Measurements from ENCODE around the gene NALCN.

Gene NALCN

DNA sequence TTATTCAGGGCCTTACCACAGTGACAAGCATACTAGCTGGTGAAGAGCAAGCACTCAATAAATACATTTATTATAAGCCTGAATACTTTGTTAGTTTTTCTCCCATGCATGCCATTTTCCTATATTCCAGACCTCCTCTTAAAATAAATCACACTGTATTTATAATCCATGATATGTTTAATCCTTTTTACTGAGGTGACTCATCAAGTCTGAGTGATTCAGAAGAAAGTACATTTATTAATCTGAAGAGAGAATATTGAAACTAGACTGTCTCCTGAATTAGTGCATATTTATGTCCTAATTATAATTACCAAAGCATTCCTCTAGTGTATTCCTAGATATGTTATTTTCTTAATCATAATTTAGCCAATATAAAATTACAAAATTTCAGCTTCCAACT lies 323.3 kb downstream of the NALCN start:
- Histone ChIP-seq H3K9ac (ENCODE audit: low read length) (no peak overlapping the region), H3K27me3 (ENCODE audit: control insufficient read depth in 1 of 2, insufficient read depth in 1 of 2, low read length in 2 of 2) (no peaks in the 10 kb centered on the region), H3K9me3 (ENCODE audit: control insufficient read depth, low read length) (no peaks in the 10 kb centered on the region), H2AFZ (ENCODE audit: low read depth, low read length) (no peak overlapping the region), H3K79me1 (replicated peaks; ENCODE audit: low read length, poor library complexity, severe bottlenecking) (no peaks in the 10 kb centered on the region), H2BK12ac (ENCODE audit: low read length in 2 of 2) (no peak overlapping the region), H4K91ac (ENCODE audit: low read length) (no peak overlapping the region), H3K23ac (ENCODE audit: low read length in 2 of 2) (no peak overlapping the region), H3K18ac (ENCODE audit: low read depth in 1 of 2, low read length in 2 of 2) (no peak overlapping the region), H4K8ac (ENCODE audit: low read length) (no peak overlapping the region), H3K4me2 (ENCODE audit: low read length, poor library complexity, severe bottlenecking) (no peak overlapping the region), H2AK5ac (ENCODE audit: low read length, severe bottlenecking) (no peak overlapping the region), H3K36me3 (ENCODE audit: control insufficient read depth in 1 of 2, insufficient read depth in 2 of 2, low read depth in 1 of 2, low read length in 2 of 2) (no peaks in the 10 kb centered on the region), H3K4me1 (ENCODE audit: control insufficient read depth, insufficient read depth, low read depth, low read length) (no peaks in the 10 kb centered on the region), H2BK15ac (ENCODE audit: low read depth, poor library complexity, severe bottlenecking) (no peak overlapping the region), H3K4me3 (ENCODE audit: insufficient read depth in 1 of 2, low read depth in 1 of 2, low read length in 2 of 2) (no peak overlapping the region), H3K27ac (ENCODE audit: low read length, poor library complexity, severe bottlenecking) (no peak overlapping the region), H2BK5ac (ENCODE audit: low read depth, low read length, poor library complexity, severe bottlenecking) (no peak overlapping the region), H3K4ac (ENCODE audit: low read depth in 1 of 2, low read length in 2 of 2) (no peak overlapping the region), H3K14ac (ENCODE audit: low read length in 2 of 2) (no peak overlapping the region), H2BK120ac (ENCODE audit: low read depth, low read length) (no peak overlapping the region)
- DNase-seq: peak; percentile 33

GRCh38 chr13:101090287-101090686 lies 326.0 kb downstream of the NALCN start:
- Histone ChIP-seq H3K4ac (ENCODE audit: low read depth in 1 of 2, low read length in 2 of 2) (no peak overlapping the region), H2BK12ac (ENCODE audit: low read length in 2 of 2) (no peak overlapping the region), H3K4me1 (ENCODE audit: control insufficient read depth, insufficient read depth, low read depth, low read length) (no peaks in the 10 kb centered on the region), H3K27me3 (ENCODE audit: control insufficient read depth in 1 of 2, insufficient read depth in 1 of 2, low read length in 2 of 2) (no peaks in the 10 kb centered on the region), H3K4me2 (ENCODE audit: low read length, poor library complexity, severe bottlenecking) (no peak overlapping the region), H2AFZ (ENCODE audit: low read depth, low read length) (no peak overlapping the region), H2BK5ac (ENCODE audit: low read depth, low read length, poor library complexity, severe bottlenecking) (no peak overlapping the region), H3K27ac (ENCODE audit: low read length, poor library complexity, severe bottlenecking) (no peak overlapping the region), H2AK5ac (ENCODE audit: low read length, severe bottlenecking) (no peak overlapping the region), H3K79me1 (replicated peaks; ENCODE audit: low read length, poor library complexity, severe bottlenecking) (no peaks in the 10 kb centered on the region), H3K18ac (ENCODE audit: low read depth in 1 of 2, low read length in 2 of 2) (no peak overlapping the region), H4K91ac (ENCODE audit: low read length) (no peak overlapping the region), H3K23ac (ENCODE audit: low read length in 2 of 2) (no peak overlapping the region), H3K4me3 (ENCODE audit: insufficient read depth in 1 of 2, low read depth in 1 of 2, low read length in 2 of 2) (no peak overlapping the region), H3K36me3 (ENCODE audit: control insufficient read depth in 1 of 2, insufficient read depth in 2 of 2, low read depth in 1 of 2, low read length in 2 of 2) (no peaks in the 10 kb centered on the region), H2BK120ac (ENCODE audit: low read depth, low read length) (no peak overlapping the region), H3K14ac (ENCODE audit: low read length in 2 of 2) (no peak overlapping the region), H3K9ac (ENCODE audit: low read length) (no peak overlapping the region), H2BK15ac (ENCODE audit: low read depth, poor library complexity, severe bottlenecking) (no peak overlapping the region), H3K9me3 (ENCODE audit: control insufficient read depth, low read length) (no peaks in the 10 kb centered on the region), H4K8ac (ENCODE audit: low read length) (no peak overlapping the region)
- 98% methylated on average over 3 of the region's 4 CpGs for WGBS
- no peak for DNase-seq

DNA sequence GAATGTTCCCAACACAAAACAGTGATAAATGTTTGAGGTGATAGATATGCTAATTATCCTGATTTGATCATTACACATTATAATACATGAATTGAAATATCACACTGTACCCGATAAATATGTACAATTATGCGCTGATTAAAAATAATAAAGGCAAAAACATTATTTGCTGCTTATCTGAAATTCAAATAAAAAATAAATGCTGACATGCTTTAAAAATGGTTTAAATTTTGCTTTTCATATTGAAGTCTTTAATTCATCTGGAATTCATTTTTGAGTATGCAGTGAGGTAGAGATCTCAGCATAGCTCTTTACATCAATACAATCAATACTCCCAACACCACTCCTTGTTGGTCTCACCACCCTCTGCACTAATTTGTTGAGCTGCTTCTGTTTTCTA lies 330.8 kb downstream of the NALCN start:
- H3K36me3 ChIP-seq (ENCODE audit: control insufficient read depth in 1 of 2, insufficient read depth in 2 of 2, low read depth in 1 of 2, low read length in 2 of 2): no peaks in the 10 kb centered on the region
- no peak overlapping the region for H3K4ac ChIP-seq (ENCODE audit: low read depth in 1 of 2, low read length in 2 of 2)
- H4K91ac ChIP-seq (ENCODE audit: low read length): no peak overlapping the region
- H3K18ac ChIP-seq (ENCODE audit: low read depth in 1 of 2, low read length in 2 of 2): no peak overlapping the region
- H3K9me3 ChIP-seq (ENCODE audit: control insufficient read depth, low read length): no peaks in the 10 kb centered on the region
- H3K79me1 ChIP-seq (replicated peaks; ENCODE audit: low read length, poor library complexity, severe bottlenecking): no peaks in the 10 kb centered on the region
- H2BK12ac ChIP-seq (ENCODE audit: low read length in 2 of 2): no peak overlapping the region
- no peak overlapping the region for H3K27ac ChIP-seq (ENCODE audit: low read length, poor library complexity, severe bottlenecking)
- no peaks in the 10 kb centered on the region for H3K27me3 ChIP-seq (ENCODE audit: control insufficient read depth in 1 of 2, insufficient read depth in 1 of 2, low read length in 2 of 2)
- H3K23ac ChIP-seq (ENCODE audit: low read length in 2 of 2): no peak overlapping the region
- no peak overlapping the region for H4K8ac ChIP-seq (ENCODE audit: low read length)
- no CpG with 5 or more reads among the region's 2 CpGs for WGBS
- no peak overlapping the region for H2AK5ac ChIP-seq (ENCODE audit: low read length, severe bottlenecking)
- no peak overlapping the region for H2BK15ac ChIP-seq (ENCODE audit: low read depth, poor library complexity, severe bottlenecking)
- no peak overlapping the region for H3K9ac ChIP-seq (ENCODE audit: low read length)
- no peak for DNase-seq
- no peaks in the 10 kb centered on the region for H3K4me1 ChIP-seq (ENCODE audit: control insufficient read depth, insufficient read depth, low read depth, low read length)
- H3K4me3 ChIP-seq (ENCODE audit: insufficient read depth in 1 of 2, low read depth in 1 of 2, low read length in 2 of 2): no peak overlapping the region
- H2BK120ac ChIP-seq (ENCODE audit: low read depth, low read length): no peak overlapping the region
- H3K4me2 ChIP-seq (ENCODE audit: low read length, poor library complexity, severe bottlenecking): no peak overlapping the region
- no peak overlapping the region for H3K14ac ChIP-seq (ENCODE audit: low read length in 2 of 2)
- no peak overlapping the region for H2AFZ ChIP-seq (ENCODE audit: low read depth, low read length)
- no peak overlapping the region for H2BK5ac ChIP-seq (ENCODE audit: low read depth, low read length, poor library complexity, severe bottlenecking)

DNA sequence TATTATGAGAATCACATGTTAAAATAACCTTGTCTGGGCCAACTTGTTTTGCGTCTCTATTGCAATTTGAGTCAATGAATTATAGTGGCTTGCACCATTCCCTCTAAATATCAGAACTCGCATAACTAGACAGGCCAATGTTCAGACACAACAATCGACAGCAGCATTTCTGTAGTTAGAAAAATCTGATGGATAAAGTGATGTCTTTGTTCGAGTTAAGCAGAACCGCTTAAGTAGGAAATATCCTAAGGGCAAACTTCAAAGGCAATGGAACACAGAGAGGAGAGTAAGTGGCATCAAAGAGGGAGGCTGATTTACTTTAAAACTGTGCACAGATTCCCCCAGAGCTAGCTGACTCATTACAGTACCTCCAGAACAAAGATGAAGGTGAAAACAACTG lies 333.9 kb downstream of the NALCN start:
- Histone ChIP-seq H2BK5ac (ENCODE audit: low read depth, low read length, poor library complexity, severe bottlenecking) (no peak overlapping the region), H3K9ac (ENCODE audit: low read length) (no peak overlapping the region), H3K4ac (ENCODE audit: low read depth in 1 of 2, low read length in 2 of 2) (no peak overlapping the region), H3K36me3 (ENCODE audit: control insufficient read depth in 1 of 2, insufficient read depth in 2 of 2, low read depth in 1 of 2, low read length in 2 of 2) (no peaks in the 10 kb centered on the region), H3K4me1 (ENCODE audit: control insufficient read depth, insufficient read depth, low read depth, low read length) (no peaks in the 10 kb centered on the region), H4K91ac (ENCODE audit: low read length) (no peak overlapping the region), H3K27me3 (ENCODE audit: control insufficient read depth in 1 of 2, insufficient read depth in 1 of 2, low read length in 2 of 2) (peaks cover 0 to 4% of the 10 kb centered on the region in 2 experiments), H2BK120ac (ENCODE audit: low read depth, low read length) (no peak overlapping the region), H3K18ac (ENCODE audit: low read depth in 1 of 2, low read length in 2 of 2) (no peak overlapping the region), H4K8ac (ENCODE audit: low read length) (no peak overlapping the region), H3K9me3 (ENCODE audit: control insufficient read depth, low read length) (no peaks in the 10 kb centered on the region), H2BK12ac (ENCODE audit: low read length in 2 of 2) (no peak overlapping the region), H2AFZ (ENCODE audit: low read depth, low read length) (no peak overlapping the region), H2AK5ac (ENCODE audit: low read length, severe bottlenecking) (no peak overlapping the region), H3K27ac (ENCODE audit: low read length, poor library complexity, severe bottlenecking) (no peak overlapping the region), H2BK15ac (ENCODE audit: low read depth, poor library complexity, severe bottlenecking) (no peak overlapping the region), H3K4me3 (ENCODE audit: insufficient read depth in 1 of 2, low read depth in 1 of 2, low read length in 2 of 2) (no peak overlapping the region), H3K23ac (ENCODE audit: low read length in 2 of 2) (no peak overlapping the region), H3K4me2 (ENCODE audit: low read length, poor library complexity, severe bottlenecking) (no peak overlapping the region), H3K14ac (ENCODE audit: low read length in 2 of 2) (no peak overlapping the region), H3K79me1 (replicated peaks; ENCODE audit: low read length, poor library complexity, severe bottlenecking) (no peaks in the 10 kb centered on the region)
- WGBS: 95% methylated on average over 5 of the region's 5 CpGs
- no peak for DNase-seq

All from mesenchymal stem cell (in vitro differentiated cells and primary cell).